CD4-positive, alpha-beta T cell (primary cell): ENCODE measurements around the gene LHB. TPM values are rescaled to one million over a fixed set of nuclear protein-coding genes. Genes with fewer than 3 reads are reported as not detected.

Experiments
- ATAC-seq: fragments of 200-7000 bp; cut with Tn5 transposase; one replicate; pipeline ENCODE4 v1.10.0; 2022; ENCODE audit warnings: mild to moderate bottlenecking; ENCODE audit not compliant: poor library complexity
- CTCF ChIA-PET: fragments of 350-600 bp; sonication (Branson Sonifier 250); formaldehyde crosslinking; loops from one replicate; lab custom pipeline; 2021; ENCODE audit warnings: antibody characterized with exemption, inconsistent platforms; lab: Charles Lee
- POLR2A ChIA-PET: fragments of 350-600 bp; sonication (Branson Sonifier 250); formaldehyde crosslinking; loops from one replicate; lab custom pipeline; 2021; ENCODE audit warnings: antibody characterized with exemption, inconsistent platforms; lab: Charles Lee
- DNase-seq, 14 experiments: peaks; one replicate each; pipeline ENCODE4 v3.0.0-alpha.2; 2013 to 2020; ENCODE audit warnings: mixed read lengths in 2 of 14
- H3K27ac ChIP-seq, 2 donors: one replicate each; pipeline versions ENCODE4 v1.5.1 to v1.7.0; 2013; ENCODE audit warnings: low read length in 2 of 2, low read depth in 1 of 2, mild to moderate bottlenecking in 1 of 2
- H3K27me3 ChIP-seq, 2 experiments: 1 replicate in 1 of 2; 2 replicates in 1 of 2; pipeline versions ENCODE4 v1.6.1 to v1.7.0; 2013; ENCODE audit warnings: low read length in 2 of 2, control low read depth in 1 of 2, mild to moderate bottlenecking in 1 of 2, moderate library complexity in 1 of 2; ENCODE audit not compliant: insufficient read depth in 2 of 2, control insufficient read depth in 1 of 2
- H3K36me3 ChIP-seq: one replicate; pipeline ENCODE4 v1.6.1; 2013; ENCODE audit warnings: low read length, control low read depth; ENCODE audit not compliant: insufficient read depth
- H3K4me1 ChIP-seq: one replicate; pipeline ENCODE4 v1.6.1; 2013; ENCODE audit warnings: low read length, control low read depth; ENCODE audit not compliant: insufficient read depth
- H3K4me3 ChIP-seq: one replicate; pipeline ENCODE4 v1.5.1; 2013; ENCODE audit warnings: mild to moderate bottlenecking, low read length, moderate library complexity
- H3K9me3 ChIP-seq, 2 experiments: 1 replicate in 1 of 2; 2 replicates in 1 of 2; pipeline versions ENCODE4 v1.6.1 to v1.7.0; 2013; ENCODE audit warnings: low read length in 2 of 2, mild to moderate bottlenecking in 2 of 2, control low read depth in 1 of 2, moderate library complexity in 1 of 2; ENCODE audit not compliant: control insufficient read depth in 1 of 2, insufficient read depth in 1 of 2
- H3K27ac Mint-ChIP-seq: one replicate; pipeline ENCODE4 v1.8.0; 2020; ENCODE audit warnings: mixed read lengths
- H3K27me3 Mint-ChIP-seq: one replicate; pipeline ENCODE4 v1.8.0; 2021; ENCODE audit warnings: mixed read lengths
- H3K36me3 Mint-ChIP-seq: one replicate; pipeline ENCODE4 v1.8.0; 2021; ENCODE audit warnings: low read depth, mixed read lengths
- H3K4me1 Mint-ChIP-seq: one replicate; pipeline ENCODE4 v1.8.0; 2021; ENCODE audit warnings: low read depth, mixed read lengths
- H3K4me3 Mint-ChIP-seq: one replicate; pipeline ENCODE4 v1.8.0; 2020; ENCODE audit warnings: mild to moderate bottlenecking, mixed read lengths
- H3K9me3 Mint-ChIP-seq: one replicate; pipeline ENCODE4 v1.8.0; 2020; ENCODE audit warnings: mixed read lengths
- CTCF ChIP-seq: fragments of 200-600 bp; IDR thresholded peaks from one replicate; pipeline ENCODE4 v1.8.0; 2022; ENCODE audit warnings: antibody characterized with exemption, mild to moderate bottlenecking
- intact Hi-C, 2 experiments: fragments of 100-400 bp; cut with DNase I in 1 of 2; cut with micrococcal nuclease in 1 of 2; formaldehyde crosslinking; loops; one replicate each; pipeline versions ENCODE4 v1.15.1 to v1.9.0; 2023 to 2025; cut with DNase I, micrococcal nuclease
- total RNA-seq, 174 experiments: library from RNA in 2 of 174; stranded (reverse) in 2 of 174; gene quantifications; one replicate each; pipeline ENCODE4 v1.2.3 and lab custom pipeline; 2021 to 2026

Gene LHB
- total RNA-seq, 2 experiments from 2014 or later = not detected

GRCh38 chr19:49064029-49064629 is 47.2 kb upstream of the LHB start:
- no peak for DNase-seq
- Histone ChIP-seq H3K4me3 (no peak overlapping the region), H3K4me1 (peaks cover 8% of the 10 kb centered on the region), H3K9me3 (peaks cover 0 to 7% of the 10 kb centered on the region in 2 experiments), H3K27me3 (peaks cover 33 to 51% of the 10 kb centered on the region in 2 experiments), H3K27ac (no peak overlapping the region), H3K36me3 (no peaks in the 10 kb centered on the region)
- no peaks in the 10 kb centered on the region for H3K9me3 Mint-ChIP-seq
- no peaks in the 10 kb centered on the region for H3K36me3 Mint-ChIP-seq
- ChIA-PET CTCF (no interaction called here), POLR2A (no interaction called here)
- H3K27ac Mint-ChIP-seq = no peak overlapping the region
- no peak overlapping the region for H3K4me3 Mint-ChIP-seq
- ATAC-seq = no peak
- TF ChIP-seq CTCF = no peak
- intact Hi-C loops = no loop called here
- peaks cover 72% of the 10 kb centered on the region for H3K27me3 Mint-ChIP-seq
- peaks cover 4% of the 10 kb centered on the region for H3K4me1 Mint-ChIP-seq

- Histone ChIP-seq H3K9me3 (peaks cover 0 to 20% of the 10 kb centered on the region in 2 experiments), H3K27ac (no peak overlapping the region), H3K4me1 (peaks cover 26% of the 10 kb centered on the region), H3K27me3 (peaks cover 40 to 58% of the 10 kb centered on the region in 2 experiments), H3K36me3 (no peaks in the 10 kb centered on the region), H3K4me3 (no peak overlapping the region)
- Mint-ChIP-seq H3K36me3 (no peaks in the 10 kb centered on the region), H3K27me3 (peaks cover 77% of the 10 kb centered on the region), H3K9me3 (no peaks in the 10 kb centered on the region), H3K4me3 (no peak overlapping the region), H3K27ac (no peak overlapping the region), H3K4me1 (peaks cover 21% of the 10 kb centered on the region)
- POLR2A ChIA-PET = no interaction called here
- intact Hi-C loops = no loop called here
- no peak for DNase-seq
- CTCF ChIA-PET = no interaction called here
- TF ChIP-seq CTCF = no peak
- no peak for ATAC-seq
Observed at GRCh38 chr19:49061445-49061844, 44.6 kb upstream of the LHB start.

- Mint-ChIP-seq H3K9me3 (no peaks in the 10 kb centered on the region), H3K4me1 (peaks cover 21% of the 10 kb centered on the region), H3K27ac (no peak overlapping the region), H3K36me3 (no peaks in the 10 kb centered on the region), H3K4me3 (no peak overlapping the region), H3K27me3 (peaks cover 74% of the 10 kb centered on the region)
- ChIA-PET CTCF (no interaction called here), POLR2A (no interaction called here)
- Histone ChIP-seq H3K27ac (no peak overlapping the region), H3K4me3 (no peak overlapping the region), H3K27me3 (peaks cover 41 to 55% of the 10 kb centered on the region in 2 experiments), H3K9me3 (peaks cover 0 to 20% of the 10 kb centered on the region in 2 experiments), H3K36me3 (no peaks in the 10 kb centered on the region), H3K4me1 (peaks cover 31% of the 10 kb centered on the region)
- no peak for DNase-seq
- no peak for TF ChIP-seq CTCF
- intact Hi-C loops = no loop called here
- no peak for ATAC-seq
Observed at GRCh38 chr19:49061000-49061399, 44.1 kb upstream of the LHB start.
